ENCODE data around the gene DVL3.

The DVL3 gene

GRCh38 chr3:184176377-184177330, 21.5 kb downstream of the DVL3 start:
- in situ Hi-C loops (cut with HindIII; ENCODE audit: low sequenced_read_pairs), result no loop called here

- in situ Hi-C loops (cut with HindIII; ENCODE audit: low sequenced_read_pairs), result no loop called here
Observed at GRCh38 chr3:184177331-184177731, 22.2 kb downstream of the DVL3 start.

GRCh38 chr3:184177767-184178306, 22.7 kb downstream of the DVL3 start:
- in situ Hi-C loops (cut with HindIII; ENCODE audit: low sequenced_read_pairs), result no loop called here

GRCh38 chr3:184178521-184179138, 23.5 kb downstream of the DVL3 start:
- in situ Hi-C loops (cut with HindIII; ENCODE audit: low sequenced_read_pairs), result no loop called here

- in situ Hi-C loops (cut with HindIII; ENCODE audit: low sequenced_read_pairs), result no loop called here
Observed at GRCh38 chr3:184180165-184180564, 25.0 kb downstream of the DVL3 start.

GRCh38 chr3:184181596-184181995, 26.4 kb downstream of the DVL3 start:
- in situ Hi-C loops (cut with HindIII; ENCODE audit: low sequenced_read_pairs), result no loop called here

GRCh38 chr3:184183679-184184078, 28.5 kb downstream of the DVL3 start:
- in situ Hi-C loops (cut with HindIII; ENCODE audit: low sequenced_read_pairs), result no loop called here

GRCh38 chr3:184184546-184185230, 29.5 kb downstream of the DVL3 start:
- in situ Hi-C loops (cut with HindIII; ENCODE audit: low sequenced_read_pairs), result no loop called here

GRCh38 chr3:184185461-184186183, 30.4 kb downstream of the DVL3 start:
- in situ Hi-C loops (cut with HindIII; ENCODE audit: low sequenced_read_pairs), result no loop called here

GRCh38 chr3:184186184-184186901, 31.2 kb downstream of the DVL3 start, which contains the start of gene ABCF3:
Gene ABCF3, plus strand, starts transcription at chr3:184186199. Its CDS starts 9 bp downstream, at chr3:184186208.
- in situ Hi-C loops (cut with HindIII; ENCODE audit: low sequenced_read_pairs), result no loop called here

- in situ Hi-C loops (cut with HindIII; ENCODE audit: low sequenced_read_pairs), result no loop called here
Observed at GRCh38 chr3:184186902-184187207, 31.7 kb downstream of the DVL3 start.

GRCh38 chr3:184188080-184188479, 32.9 kb downstream of the DVL3 start:
- in situ Hi-C loops (cut with HindIII; ENCODE audit: low sequenced_read_pairs), result no loop called here

- in situ Hi-C loops (cut with HindIII; ENCODE audit: low sequenced_read_pairs), result no loop called here
Observed at GRCh38 chr3:184189421-184189820, 34.2 kb downstream of the DVL3 start.

- in situ Hi-C loops (cut with HindIII; ENCODE audit: low sequenced_read_pairs), result loop anchor here (5.0 kb wide), 1 partner anchor 46 kb away; no protein-coding TSS in a partner anchor
Observed at GRCh38 chr3:184192889-184193288, 37.7 kb downstream of the DVL3 start.

GRCh38 chr3:184193991-184194539, 38.9 kb downstream of the DVL3 start:
- in situ Hi-C loops (cut with HindIII; ENCODE audit: low sequenced_read_pairs), result loop anchor here (5.0 kb wide), 1 partner anchor 47 kb away; no protein-coding TSS in a partner anchor

- in situ Hi-C loops (cut with HindIII; ENCODE audit: low sequenced_read_pairs), result no loop called here
Observed at GRCh38 chr3:184196536-184196935, 41.4 kb downstream of the DVL3 start.

- in situ Hi-C loops (cut with HindIII; ENCODE audit: low sequenced_read_pairs), result no loop called here
Observed at GRCh38 chr3:184198509-184198908, 43.3 kb downstream of the DVL3 start.

GRCh38 chr3:184200825-184201224, 45.6 kb downstream of the DVL3 start:
- in situ Hi-C loops (cut with HindIII; ENCODE audit: low sequenced_read_pairs), result no loop called here

- in situ Hi-C loops (cut with HindIII; ENCODE audit: low sequenced_read_pairs), result no loop called here
Observed at GRCh38 chr3:184203526-184203925, 48.3 kb downstream of the DVL3 start.

Data from endothelial cell of hepatic sinusoid (primary cell).